Chondrocyte (in vitro differentiated cells): Measurements from ENCODE around the gene HLF. TPM values are rescaled to one million over a fixed set of nuclear protein-coding genes. Genes with fewer than 3 reads are reported as not detected.

Experiments used
- DNase-seq: peaks from one replicate; pipeline ENCODE4 v3.0.0; 2021; ENCODE audit warnings: mixed read lengths, low spot score
- H3K27ac Mint-ChIP-seq: one replicate; pipeline ENCODE4 v1.8.0; 2021; ENCODE audit warnings: mild to moderate bottlenecking, moderate library complexity, mixed read lengths; ENCODE audit not compliant: unreplicated experiment
- H3K27me3 Mint-ChIP-seq: 2 replicates; pipeline ENCODE4 v1.8.0; 2021; ENCODE audit warnings: low read depth, mixed read lengths
- H3K36me3 Mint-ChIP-seq: 2 replicates; pipeline ENCODE4 v1.8.0; 2021; ENCODE audit warnings: low read depth, mixed read lengths
- H3K4me1 Mint-ChIP-seq: 2 replicates; pipeline ENCODE4 v1.8.0; 2021; ENCODE audit warnings: low read depth, mild to moderate bottlenecking, mixed read lengths
- H3K4me3 Mint-ChIP-seq: one replicate; pipeline ENCODE4 v1.8.0; 2021; ENCODE audit warnings: mild to moderate bottlenecking, moderate library complexity, mixed read lengths; ENCODE audit not compliant: unreplicated experiment
- H3K9me3 Mint-ChIP-seq: 2 replicates; pipeline ENCODE4 v1.8.0; 2021; ENCODE audit warnings: low read depth, mixed read lengths
- CTCF ChIP-seq: fragments of 200-600 bp; sonication (generic); IDR thresholded peaks from 2 replicates; pipeline ENCODE4 v1.5.0; 2021; ENCODE audit warnings: antibody characterized with exemption, mild to moderate bottlenecking, moderate library complexity
- total RNA-seq: library from RNA; stranded (reverse); gene quantifications from 3 replicates; pipeline ENCODE4 v1.2.1, GENCODE V29; 2021

The HLF gene
- total RNA-seq, 1 donor from 2014 or later: 0.47 TPM

- Mint-ChIP-seq H3K4me3 (no peak overlapping the region), H3K4me1 (peaks cover 20% of the 10 kb centered on the region), H3K27me3 (peaks cover 49% of the 10 kb centered on the region), H3K36me3 (no peaks in the 10 kb centered on the region), H3K27ac (no peak overlapping the region), H3K9me3 (no peaks in the 10 kb centered on the region)
- no peak for DNase-seq
- TF ChIP-seq CTCF: no peak
These were observed 5.1 kb downstream of the HLF start for GRCh38 chr17:55269894-55270293.

GRCh38 chr17:55271223-55271571 lies 6.4 kb downstream of the HLF start:
- no peaks in the 10 kb centered on the region for H3K9me3 Mint-ChIP-seq
- peaks cover 44% of the 10 kb centered on the region for H3K27me3 Mint-ChIP-seq
- DNase-seq: no peak
- no peak overlapping the region for H3K27ac Mint-ChIP-seq
- H3K4me1 Mint-ChIP-seq: peaks cover 18% of the 10 kb centered on the region
- TF ChIP-seq CTCF: no peak
- no peak overlapping the region for H3K4me3 Mint-ChIP-seq
- H3K36me3 Mint-ChIP-seq: no peaks in the 10 kb centered on the region

- no peak overlapping the region for H3K27ac Mint-ChIP-seq
- no peak for DNase-seq
- H3K9me3 Mint-ChIP-seq: no peaks in the 10 kb centered on the region
- no peaks in the 10 kb centered on the region for H3K36me3 Mint-ChIP-seq
- TF ChIP-seq CTCF: no peak
- H3K27me3 Mint-ChIP-seq: peaks cover 40% of the 10 kb centered on the region
- peaks cover 18% of the 10 kb centered on the region for H3K4me1 Mint-ChIP-seq
- no peak overlapping the region for H3K4me3 Mint-ChIP-seq
These were observed 7.4 kb downstream of the HLF start for GRCh38 chr17:55271958-55272710.

- H3K9me3 Mint-ChIP-seq: no peaks in the 10 kb centered on the region
- H3K4me3 Mint-ChIP-seq: no peak overlapping the region
- DNase-seq: no peak
- H3K27me3 Mint-ChIP-seq: peaks cover 36% of the 10 kb centered on the region
- H3K27ac Mint-ChIP-seq: peak overlapping the region; percentile 85
- TF ChIP-seq CTCF: no peak
- H3K4me1 Mint-ChIP-seq: peaks cover 18% of the 10 kb centered on the region
- no peaks in the 10 kb centered on the region for H3K36me3 Mint-ChIP-seq
These were observed 8.2 kb downstream of the HLF start for GRCh38 chr17:55272711-55273578.

GRCh38 chr17:55273579-55274354 lies 9.0 kb downstream of the HLF start:
- no peaks in the 10 kb centered on the region for H3K36me3 Mint-ChIP-seq
- TF ChIP-seq CTCF: no peak
- H3K27ac Mint-ChIP-seq: peak overlapping the region; percentile 85
- no peak for DNase-seq
- H3K9me3 Mint-ChIP-seq: no peaks in the 10 kb centered on the region
- H3K27me3 Mint-ChIP-seq: peaks cover 29% of the 10 kb centered on the region
- peaks cover 18% of the 10 kb centered on the region for H3K4me1 Mint-ChIP-seq
- no peak overlapping the region for H3K4me3 Mint-ChIP-seq
